Kidney (tissue), 14 donors: ENCODE results near the gene RCVRN. TPM values are rescaled to one million over a fixed set of nuclear protein-coding genes. Genes with fewer than 3 reads are reported as not detected.

Experiments
- DNase-seq, 5 donors: peaks; one replicate each; pipeline ENCODE4 v3.0.0-alpha.2; 2013 to 2020
- FAIRE-seq: peaks from 2 replicates; lab custom pipeline; 2012; peaks lifted over from hg19 to GRCh38; lab: Jason Lieb, UNC
- H3K27ac ChIP-seq, 2 donors: one replicate each; pipeline ENCODE4 v1.7.0; 2013; ENCODE audit warnings: low read depth in 2 of 2, low read length in 2 of 2, inconsistent platforms in 1 of 2
- H3K27me3 ChIP-seq: one replicate; pipeline ENCODE4 v1.7.1; 2013; ENCODE audit warnings: low read length, inconsistent platforms; ENCODE audit not compliant: control insufficient read depth, insufficient read depth
- H3K36me3 ChIP-seq, 3 donors: one replicate each; pipeline versions ENCODE4 v1.7.0 to v1.7.1; 2013; ENCODE audit warnings: low read length in 3 of 3, control low read depth in 1 of 3, inconsistent platforms in 1 of 3; ENCODE audit not compliant: insufficient read depth in 3 of 3, control insufficient read depth in 2 of 3
- H3K4me1 ChIP-seq, 3 donors: one replicate each; pipeline versions ENCODE4 v1.7.0 to v1.7.1; 2013; ENCODE audit warnings: low read length in 3 of 3, inconsistent platforms in 1 of 3, low read depth in 1 of 3; ENCODE audit not compliant: control insufficient read depth in 2 of 3, insufficient read depth in 2 of 3
- H3K4me3 ChIP-seq, 3 donors: one replicate each; pipeline versions ENCODE4 v1.7.0 to v1.8.1; 2013; ENCODE audit warnings: low read length in 3 of 3, control low read depth in 1 of 3, inconsistent platforms in 1 of 3
- H3K9ac ChIP-seq, 3 donors: one replicate each; pipeline versions ENCODE4 v1.7.0 to v1.7.1; 2013; ENCODE audit warnings: low read length in 3 of 3, control low read depth in 1 of 3, inconsistent platforms in 1 of 3
- H3K9me3 ChIP-seq, 3 donors: one replicate each; pipeline versions ENCODE4 v1.7.0 to v1.7.1; 2013; ENCODE audit warnings: low read length in 3 of 3, control low read depth in 1 of 3, inconsistent platforms in 1 of 3; ENCODE audit not compliant: control insufficient read depth in 2 of 3, insufficient read depth in 1 of 3
- CTCF ChIP-seq: IDR thresholded peaks from 3 replicates; pipeline ENCODE4 v1.5.1; 2012; ENCODE audit warnings: mild to moderate bottlenecking, moderate library complexity, borderline replicate concordance; ENCODE audit not compliant: insufficient read depth; ENCODE audit errors: extremely low read depth
- intact Hi-C: fragments of 100-400 bp; cut with DNase I; formaldehyde crosslinking; loops from one replicate; pipeline ENCODE4 v1.11.1; 2022
- polyA plus RNA-seq: library from polyadenylated mRNA; stranded (reverse); fragments of 350-450 nt; fragmentation: Illumina TruSeq; extraction: RNeasy Lipid Tissue Mini Kit (QIAGEN cat#74804); gene quantifications from one replicate; pipeline ENCODE4 v1.2.3, GENCODE V29; 2014; ENCODE audit warnings: low read depth, low replicate concordance; ENCODE audit not compliant: insufficient read depth
- total RNA-seq: library from RNA; stranded (reverse); fragmentation: NEBNext Ultra II Directional; extraction: Animal tissue kit (Norgen Biotek cat#: 25700); gene quantifications from one replicate; pipeline ENCODE4 v1.2.1, GENCODE V29; 2021
- donor health status: control.
- donor health status: control.
- donor health status: control.
- donor health status: control.
- donor health status: control.
- donor health status: DM: yes; HTN: yes; CAD: no.
- donor health status: Normal renal cell carcinoma (clear cell type).

Gene RCVRN
- total and polyA plus RNA-seq, 2 donors from 2014 or later: not detected

- Histone ChIP-seq H3K4me1 (no peaks in the 10 kb centered on the region), H3K9me3 (no peaks in the 10 kb centered on the region), H3K27ac (no peak overlapping the region), H3K27me3 (no peaks in the 10 kb centered on the region), H3K4me3 (no peak overlapping the region), H3K9ac (no peak overlapping the region), H3K36me3 (no peaks in the 10 kb centered on the region)
- FAIRE-seq (no peak), DNase-seq (peak in 1 of 5 donors; percentile 30)
- no peak for TF ChIP-seq CTCF
- intact Hi-C loops: no loop called here
These were observed 1.5 kb upstream of the RCVRN start for GRCh38 chr17:9906616-9907015.

GRCh38 chr17:9905902-9906301 lies 831 bp upstream of the RCVRN start:
- no peak overlapping the region for H3K27ac ChIP-seq
- TF ChIP-seq CTCF: peak; percentile 22
- no peak overlapping the region for H3K4me3 ChIP-seq
- H3K27me3 ChIP-seq: no peaks in the 10 kb centered on the region
- H3K9ac ChIP-seq: no peak overlapping the region
- intact Hi-C loops: no loop called here
- H3K9me3 ChIP-seq: no peaks in the 10 kb centered on the region
- H3K4me1 ChIP-seq: no peaks in the 10 kb centered on the region
- no peak for FAIRE-seq
- peak in 2 of 5 donors; percentile 24 to 41 for DNase-seq
- no peaks in the 10 kb centered on the region for H3K36me3 ChIP-seq

- FAIRE-seq (no peak), DNase-seq (peak in 1 of 5 donors; percentile 68)
- Histone ChIP-seq H3K9me3 (no peaks in the 10 kb centered on the region), H3K27me3 (no peaks in the 10 kb centered on the region), H3K36me3 (no peaks in the 10 kb centered on the region), H3K9ac (no peak overlapping the region), H3K27ac (no peak overlapping the region), H3K4me3 (no peak overlapping the region), H3K4me1 (no peaks in the 10 kb centered on the region)
- TF ChIP-seq CTCF: no peak
- intact Hi-C loops: no loop called here
These were observed 594 bp downstream of the RCVRN start for GRCh38 chr17:9904277-9905077.
